HG03060 (cell line): ENCODE measurements around the gene KRT80.

Source experiments
- ATAC-seq: cut with Tn5 transposase; IDR thresholded peaks from one replicate; pipeline ENCODE4 v1.9.1; 2021; ENCODE audit warnings: low read depth, moderate number of reproducible peaks; ENCODE audit not compliant: unreplicated experiment

The KRT80 gene

DNA sequence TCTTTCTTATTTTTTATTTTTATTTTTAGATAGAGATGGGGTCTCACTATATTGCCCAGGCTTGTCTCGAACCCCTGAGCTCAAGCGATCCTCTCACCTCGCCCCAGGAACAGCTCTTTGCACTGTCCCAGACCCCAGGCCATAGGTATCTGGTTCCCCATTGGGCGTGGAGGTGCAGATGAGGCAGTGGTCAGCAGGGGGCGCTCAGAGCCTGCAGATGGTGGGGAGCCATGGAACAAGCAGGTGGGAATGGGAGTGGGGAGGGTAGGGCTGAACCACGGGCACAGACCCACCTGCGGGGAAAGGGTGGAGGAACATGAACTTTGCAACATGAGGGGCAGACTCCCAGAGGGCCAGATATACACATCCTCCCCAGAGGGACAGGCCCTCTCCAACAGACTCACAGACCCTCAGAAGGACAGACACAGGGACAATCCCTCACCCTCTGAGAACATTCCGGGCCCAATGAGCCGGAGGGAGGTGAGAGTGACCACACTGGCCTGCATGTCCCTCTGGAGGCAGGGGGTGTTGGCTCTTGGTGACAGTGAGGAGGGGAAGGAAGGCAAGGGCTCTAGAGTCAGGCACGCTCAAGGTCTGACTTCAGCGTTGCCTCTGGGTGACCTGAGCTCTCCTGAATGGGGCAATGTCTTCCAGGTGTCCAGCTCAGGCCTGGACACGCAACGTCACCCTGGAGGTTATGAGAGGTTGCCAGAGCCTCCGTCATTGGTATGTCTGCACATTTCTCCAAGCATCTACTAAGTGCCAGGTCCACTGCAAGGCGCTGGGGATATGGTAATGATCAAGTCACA lies 34.9 kb downstream of the KRT80 start:
- ATAC-seq = no peak

DNA sequence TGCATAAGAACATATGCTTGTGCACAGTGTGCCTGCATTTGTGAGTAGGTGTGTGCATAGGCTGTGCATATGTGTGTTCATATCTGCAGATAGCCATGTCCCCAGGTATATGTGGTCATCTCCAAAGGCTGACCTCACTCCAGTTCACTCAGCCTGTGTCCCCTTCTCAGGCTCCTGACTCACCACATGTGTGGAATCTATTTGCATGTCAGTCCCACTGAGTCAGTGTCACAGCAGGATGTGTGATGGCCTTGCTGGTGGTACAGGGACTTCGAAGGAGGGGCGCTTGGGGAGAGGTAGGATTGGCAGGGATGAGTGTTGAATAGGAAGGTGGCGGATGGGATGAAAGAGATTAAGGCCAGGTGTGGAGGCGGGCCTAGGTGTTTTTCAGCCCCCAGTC lies 35.5 kb downstream of the KRT80 start:
- no peak for ATAC-seq

DNA sequence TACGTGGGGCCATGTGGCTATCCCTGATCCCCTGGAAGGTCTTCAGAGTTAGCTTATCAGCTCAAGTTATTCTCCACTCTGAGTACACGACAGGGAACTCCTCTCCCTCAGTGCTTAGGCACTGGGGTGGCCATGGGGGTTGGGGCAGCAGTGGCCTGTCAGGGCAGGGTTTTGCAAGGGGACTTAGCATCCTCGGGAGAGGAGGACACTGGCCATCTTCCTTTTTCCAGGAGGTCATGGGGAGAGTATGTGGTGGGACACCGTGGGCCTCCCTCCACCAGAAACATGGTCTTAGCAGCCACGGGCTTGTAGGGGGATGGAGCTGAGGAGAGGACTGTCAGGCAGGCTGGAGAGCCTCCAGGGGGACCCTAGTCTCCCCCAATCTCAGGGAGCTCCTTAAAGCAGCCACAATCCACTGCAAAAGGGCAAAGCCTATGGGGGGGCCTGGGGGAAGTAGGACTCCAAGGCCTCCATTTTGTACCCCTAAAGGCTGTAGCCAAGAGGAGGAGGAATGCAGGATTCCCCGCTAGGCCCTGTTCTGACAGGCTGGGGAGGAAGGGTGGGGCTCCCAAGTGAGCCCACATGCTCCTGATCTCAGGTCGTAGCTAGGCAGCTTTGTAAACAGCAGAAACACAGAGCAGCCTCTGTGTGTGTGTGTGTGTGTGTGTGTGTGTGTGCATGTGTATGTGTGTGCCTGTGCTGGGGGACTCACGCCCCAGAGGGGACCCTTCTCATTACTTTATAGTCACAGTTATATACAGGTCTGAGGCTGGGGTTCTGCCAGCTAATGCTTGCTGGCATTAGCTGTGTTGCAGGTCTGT lies 36.6 kb downstream of the KRT80 start:
- ATAC-seq = no peak

DNA sequence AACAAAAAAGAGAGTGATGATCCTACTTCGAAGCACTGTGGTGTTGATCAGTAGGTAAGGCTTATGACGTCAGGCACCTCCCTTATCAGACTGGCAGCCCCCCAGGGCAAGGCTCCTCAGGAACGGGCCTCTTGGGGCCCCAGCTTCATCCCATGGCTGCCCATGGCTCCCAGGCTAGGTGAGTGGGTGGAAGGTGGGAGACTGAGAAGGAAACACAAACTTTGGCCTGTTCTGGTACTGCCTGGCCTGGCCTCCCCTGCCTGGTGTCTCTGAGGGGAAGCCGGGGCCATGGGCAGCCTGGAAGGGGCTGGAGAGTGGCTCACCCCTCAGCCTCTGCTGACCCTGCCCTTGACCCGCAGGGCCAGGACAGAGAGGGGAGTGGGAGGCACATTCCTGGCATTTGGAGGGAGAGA lies 38.9 kb downstream of the KRT80 start:
- ATAC-seq = no peak

DNA sequence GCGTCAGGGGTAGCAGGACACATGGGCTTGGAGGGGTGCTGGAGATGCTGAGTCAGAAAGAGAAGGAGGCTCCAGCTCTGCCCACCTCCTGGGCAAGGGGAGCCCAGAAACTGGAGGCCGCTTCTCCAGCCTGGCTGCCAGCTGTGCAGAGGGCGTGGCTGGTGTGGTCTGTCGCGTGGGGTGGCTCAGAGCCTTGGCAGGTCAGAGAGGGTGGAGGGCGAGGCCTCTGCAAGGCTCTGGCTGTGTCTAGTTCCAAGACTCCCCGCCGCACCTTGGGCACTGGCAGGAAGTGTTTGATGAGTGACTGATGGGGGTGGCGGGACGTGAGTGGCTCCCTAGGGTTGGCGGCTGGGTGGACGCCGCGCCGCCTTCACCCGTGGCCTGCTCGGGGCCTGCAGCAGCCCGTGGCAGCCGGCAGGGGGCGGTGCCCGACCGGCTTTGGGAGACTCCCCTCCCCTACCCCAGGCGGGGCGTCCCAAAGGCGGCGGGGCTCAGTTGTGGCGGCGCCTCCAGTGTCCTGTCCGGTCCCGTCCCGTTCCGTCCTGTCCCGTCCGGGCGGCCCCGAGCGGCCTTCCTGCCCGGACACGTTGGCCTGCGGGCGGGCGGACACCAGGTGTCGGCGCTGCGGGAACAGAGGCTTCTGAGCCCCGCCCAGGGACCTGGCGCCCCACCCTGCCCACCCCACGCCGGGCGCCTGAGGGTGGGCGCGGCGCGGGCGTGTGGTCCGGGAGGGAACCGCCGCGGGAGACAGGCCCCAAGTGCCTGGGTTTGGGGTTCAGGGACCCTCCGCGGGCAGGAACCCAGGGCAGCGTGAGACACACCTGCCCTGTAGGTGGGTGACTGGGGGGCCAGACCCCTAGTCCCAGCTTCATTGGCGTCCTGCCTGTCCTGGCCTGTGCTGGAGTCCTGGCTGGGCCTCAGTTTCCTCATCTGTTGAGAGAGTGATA lies 39.7 kb downstream of the KRT80 start:
- no peak for ATAC-seq

DNA sequence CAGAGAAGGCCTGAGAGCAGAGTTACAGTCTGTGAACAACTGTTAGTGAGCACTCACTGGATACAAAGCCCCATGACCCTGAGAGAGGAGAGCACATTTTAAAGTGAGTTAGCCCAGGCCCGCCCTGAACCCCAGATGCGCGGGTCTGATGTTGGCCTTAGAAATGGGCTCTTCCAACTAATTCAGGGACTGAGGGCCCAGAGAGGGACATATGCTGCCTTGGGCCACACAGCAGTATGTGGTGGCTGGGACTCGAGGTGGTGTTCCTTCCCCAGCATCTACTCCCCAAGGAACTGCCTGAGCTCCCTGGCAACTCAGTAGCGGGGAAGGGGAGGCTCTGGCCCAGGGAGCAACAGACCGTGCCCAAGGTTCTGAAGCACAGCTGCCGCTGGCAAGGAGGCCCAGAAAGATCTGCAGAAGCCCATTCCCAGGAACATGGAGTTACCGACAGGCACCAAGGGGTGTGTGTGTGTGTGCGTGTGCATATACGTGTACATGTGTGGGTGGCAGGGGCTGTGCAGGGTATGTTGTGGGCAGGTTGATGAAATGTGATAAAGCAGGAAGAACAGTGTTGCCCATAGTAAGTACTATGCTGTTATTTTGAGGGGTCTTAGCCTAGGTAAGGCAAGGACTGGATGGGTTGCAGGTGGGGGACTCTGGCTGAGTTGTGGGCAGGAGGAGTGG lies 40.5 kb downstream of the KRT80 start:
- ATAC-seq = no peak

DNA sequence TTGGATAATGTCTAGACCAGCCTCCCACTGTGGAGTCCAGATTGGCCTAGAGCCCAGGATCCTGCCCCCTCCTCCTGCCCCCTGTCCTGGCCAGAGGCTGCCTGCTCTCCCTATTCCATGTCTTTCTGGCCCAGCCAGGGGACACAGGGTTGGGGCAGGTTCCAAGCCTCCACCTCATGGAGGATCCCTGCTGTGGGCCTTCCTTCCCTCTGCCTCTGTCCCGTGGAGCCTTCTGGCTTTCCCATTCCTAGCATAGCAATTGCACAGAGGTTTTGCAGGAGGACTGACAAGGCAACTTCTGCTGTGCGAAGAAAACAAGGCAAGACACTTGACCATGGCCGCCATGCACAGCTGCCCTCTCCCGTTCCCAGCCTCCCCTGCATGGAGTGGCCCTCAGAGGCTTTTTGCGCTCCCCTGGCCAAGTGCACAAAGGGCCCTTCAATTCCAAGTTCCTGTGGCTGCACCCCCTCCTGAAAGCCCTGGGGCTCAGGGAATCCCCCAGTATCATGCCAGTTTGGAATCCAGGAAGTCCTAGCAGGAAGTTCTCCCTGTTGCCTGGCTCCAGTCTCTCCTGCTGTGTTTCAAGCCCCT lies 42.1 kb downstream of the KRT80 start:
- no peak for ATAC-seq

DNA sequence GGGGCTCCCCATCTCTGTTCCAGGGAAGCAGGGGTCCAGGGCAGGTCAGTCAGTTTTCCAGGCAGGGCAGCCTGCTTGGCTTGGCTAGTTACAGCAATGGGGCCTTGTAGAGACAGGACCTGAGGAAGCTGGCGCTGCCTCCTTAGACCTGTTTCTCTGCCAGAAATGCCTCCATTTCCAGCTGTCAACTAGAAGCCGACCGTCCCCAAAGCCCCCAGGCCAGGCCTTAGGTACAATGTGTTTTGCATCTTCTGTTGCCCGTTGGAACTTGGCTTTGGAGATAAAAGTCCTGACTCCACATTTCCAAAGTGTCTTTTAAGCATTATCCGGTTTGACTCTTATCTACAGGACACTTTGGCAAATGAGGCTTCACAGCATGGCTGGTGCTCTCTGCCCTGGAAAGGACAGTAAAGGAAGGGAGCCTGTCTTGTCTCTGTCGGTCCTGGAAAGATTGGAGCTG lies 42.6 kb downstream of the KRT80 start:
- ATAC-seq = no peak

DNA sequence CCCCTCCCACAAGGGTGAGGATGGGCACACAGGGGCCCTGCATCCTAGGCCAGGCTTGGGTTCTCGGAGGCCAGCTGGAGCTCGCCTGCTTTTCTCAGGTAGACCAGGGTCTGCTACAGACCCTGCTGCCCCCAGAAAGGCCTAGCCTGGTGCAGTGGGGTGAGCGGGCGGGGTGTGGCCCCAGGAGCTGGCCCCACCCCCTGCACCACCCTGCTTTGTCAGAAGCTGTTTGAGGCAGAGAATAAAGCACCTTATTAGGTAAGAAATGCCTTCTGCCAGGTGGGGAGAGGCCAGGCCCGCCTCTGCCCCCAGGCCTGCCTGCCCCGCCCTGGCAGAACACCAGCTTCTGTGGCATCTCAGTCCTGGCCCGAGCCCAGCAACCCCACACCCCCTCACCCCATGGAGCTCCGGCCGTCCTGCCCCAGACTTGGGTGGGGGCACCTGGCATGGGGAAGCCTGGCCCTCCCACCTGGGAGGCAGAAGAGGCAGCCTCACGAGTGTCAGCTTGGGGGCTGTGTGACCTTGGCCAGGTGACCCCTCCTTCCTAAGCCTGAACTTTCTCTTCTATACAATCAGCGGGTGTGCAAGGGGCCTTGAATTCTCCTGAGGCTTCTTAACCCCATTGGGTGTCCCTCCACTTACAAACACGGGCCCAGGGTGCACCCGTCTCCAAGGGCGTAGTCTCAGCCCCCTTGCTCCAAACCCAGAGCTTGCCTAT lies 43.2 kb downstream of the KRT80 start:
- ATAC-seq = no peak

DNA sequence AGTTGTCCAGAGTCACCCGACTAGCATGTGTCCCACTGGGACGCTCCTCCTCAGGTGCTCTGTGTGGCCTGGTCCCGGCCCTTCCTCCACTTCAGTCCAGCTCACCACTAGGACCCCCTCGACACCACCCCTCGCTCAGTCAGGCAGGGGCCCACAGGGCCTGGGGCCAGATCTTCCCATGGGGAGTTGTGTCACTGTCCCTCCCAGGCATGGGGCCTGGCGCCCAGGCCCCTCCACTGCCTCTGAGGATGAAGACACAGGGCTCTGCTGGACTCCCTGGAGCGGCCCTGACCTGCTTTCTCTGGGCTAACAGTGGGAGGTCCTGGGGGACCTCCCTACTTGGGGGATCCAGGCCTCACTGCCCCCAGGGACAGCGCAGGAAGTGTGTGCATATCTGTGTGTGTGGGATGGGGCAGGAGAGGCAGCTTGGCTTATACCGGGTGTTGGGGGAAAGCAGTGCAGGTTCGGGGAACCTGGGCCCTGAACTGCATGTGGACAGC lies 43.8 kb downstream of the KRT80 start:
- ATAC-seq = no peak

DNA sequence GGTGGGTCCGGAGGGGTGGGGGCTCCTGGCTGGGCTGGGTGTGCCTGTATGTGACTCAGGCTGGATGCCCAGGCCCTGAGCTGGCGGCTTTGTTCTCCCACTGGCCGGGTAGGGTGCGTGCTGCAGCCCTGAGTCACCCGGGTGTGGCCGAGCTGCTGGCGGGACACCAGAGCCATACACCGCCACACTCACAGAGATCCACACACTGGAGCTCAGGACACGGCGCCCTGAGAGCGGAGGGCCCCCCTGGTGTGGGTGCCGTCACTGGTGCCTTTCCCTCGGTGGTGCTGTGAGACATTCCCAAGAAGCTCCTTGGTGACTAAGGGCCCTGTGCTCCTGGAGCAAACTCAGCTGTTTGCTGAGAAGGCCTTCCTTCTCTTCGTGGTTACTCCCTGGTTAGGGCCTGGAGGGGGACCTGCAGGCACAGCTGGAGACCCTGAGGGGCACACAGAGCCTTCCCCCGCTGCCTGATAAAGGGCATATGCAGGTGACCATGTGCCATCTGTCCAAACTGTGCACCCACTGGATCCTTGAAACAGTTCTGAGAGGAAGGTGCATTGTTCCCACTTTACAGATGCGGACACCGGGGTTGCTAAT lies 44.3 kb downstream of the KRT80 start:
- no peak for ATAC-seq

DNA sequence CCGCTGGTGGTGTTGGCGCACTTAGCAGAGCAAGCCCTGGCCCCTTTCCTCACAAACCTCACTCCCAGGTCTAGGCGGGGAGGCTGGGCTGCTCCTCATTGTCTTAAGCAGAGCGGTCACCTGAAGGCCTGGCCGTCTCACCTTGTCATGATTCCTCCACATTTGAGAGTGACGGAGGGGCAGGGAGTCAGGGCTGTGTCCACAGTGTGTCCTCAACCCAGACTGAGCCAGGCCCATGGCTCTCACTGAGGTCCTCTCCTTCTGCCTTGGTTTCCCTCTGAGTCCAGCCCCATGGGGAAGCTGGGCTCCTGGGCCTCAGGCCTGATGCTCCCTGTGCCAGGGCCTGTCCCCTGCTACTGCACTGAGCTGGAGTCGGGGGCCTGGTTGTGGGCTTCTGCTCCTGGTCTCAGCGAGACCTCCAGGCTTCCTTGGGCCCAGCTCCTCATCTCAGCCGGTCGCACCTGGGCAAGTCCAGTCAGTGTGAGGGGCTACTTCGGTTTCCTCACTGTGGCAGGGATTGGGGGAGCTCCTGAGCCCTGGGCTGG lies 44.9 kb downstream of the KRT80 start:
- no peak for ATAC-seq

DNA sequence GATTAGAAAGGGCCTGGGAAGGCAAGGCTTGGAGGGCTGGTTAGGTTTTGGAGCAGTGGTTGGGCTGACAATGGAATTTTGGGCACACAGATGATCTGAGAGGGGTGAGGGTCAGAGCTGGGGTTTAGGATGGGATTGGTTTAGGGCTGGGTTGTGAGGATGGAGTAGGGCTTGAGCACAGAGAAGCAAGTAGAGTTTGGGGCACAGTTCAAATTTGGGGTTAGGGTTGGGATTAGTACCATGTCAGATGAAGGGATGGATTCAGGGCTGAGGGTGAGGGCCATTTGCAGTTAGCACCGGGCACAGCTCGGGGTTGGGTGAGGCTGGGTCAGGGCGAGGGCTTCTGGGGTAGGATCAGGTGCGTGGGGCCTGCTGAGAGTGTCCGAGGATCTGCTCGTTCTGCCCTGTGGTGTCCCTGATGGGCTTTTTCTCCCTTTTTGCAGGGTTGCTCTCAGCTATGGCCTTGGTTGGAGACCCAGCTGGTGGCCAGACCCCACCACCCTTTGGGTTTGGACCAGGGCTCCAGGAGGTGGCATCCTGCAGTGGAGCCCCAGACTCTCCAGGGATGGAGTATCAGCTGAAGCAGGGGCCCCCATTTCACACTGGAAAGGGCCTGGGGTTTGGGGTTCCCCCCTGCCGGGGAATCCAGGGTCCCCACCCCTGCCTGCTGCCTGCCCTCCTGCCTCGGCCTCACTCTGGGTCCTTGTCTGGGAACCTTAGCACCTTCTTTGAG lies 45.6 kb downstream of the KRT80 start:
- no peak for ATAC-seq

DNA sequence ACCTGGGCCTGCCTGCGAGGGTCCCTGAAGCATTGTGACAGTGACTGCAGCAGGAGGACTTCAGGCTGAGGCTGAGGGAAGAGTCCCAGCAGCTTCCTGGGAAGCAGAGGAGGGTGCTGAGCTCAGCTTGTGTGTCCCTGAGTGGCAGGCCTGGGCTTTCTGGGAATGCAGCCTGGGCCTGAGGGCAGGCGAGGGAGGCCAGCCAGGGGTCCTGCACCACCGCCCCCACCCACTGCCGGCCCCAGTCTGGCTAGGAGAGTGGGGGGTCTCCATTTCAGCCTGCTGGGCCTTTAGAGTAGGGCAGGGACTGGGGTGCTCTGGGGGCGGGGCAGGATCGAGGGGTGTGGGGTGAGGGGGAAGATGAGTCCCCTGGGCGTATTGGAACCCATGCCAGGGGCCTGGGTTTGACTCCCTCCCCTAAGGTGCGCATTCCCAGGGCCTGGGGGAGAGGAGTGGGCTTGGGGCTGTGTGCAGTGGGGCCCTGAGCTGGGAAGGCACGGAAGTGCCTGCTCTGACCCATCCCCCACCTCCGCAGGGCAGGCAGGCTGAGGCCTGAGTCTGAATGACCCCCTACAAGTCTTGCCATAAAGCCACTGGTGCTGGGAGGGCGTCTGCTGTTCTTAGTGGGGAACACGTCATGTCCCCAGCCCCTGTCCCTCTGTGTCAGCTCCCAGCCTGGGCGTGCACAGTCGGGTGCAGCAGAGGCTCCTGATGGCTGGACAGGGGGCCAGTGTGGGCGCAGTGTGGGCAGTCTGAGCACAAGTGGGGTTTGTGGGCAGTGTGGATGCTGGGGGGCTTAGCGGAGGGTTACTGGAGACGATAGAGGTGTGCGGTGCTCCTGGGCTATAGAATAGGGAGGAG lies 46.4 kb downstream of the KRT80 start:
- no peak for ATAC-seq

DNA sequence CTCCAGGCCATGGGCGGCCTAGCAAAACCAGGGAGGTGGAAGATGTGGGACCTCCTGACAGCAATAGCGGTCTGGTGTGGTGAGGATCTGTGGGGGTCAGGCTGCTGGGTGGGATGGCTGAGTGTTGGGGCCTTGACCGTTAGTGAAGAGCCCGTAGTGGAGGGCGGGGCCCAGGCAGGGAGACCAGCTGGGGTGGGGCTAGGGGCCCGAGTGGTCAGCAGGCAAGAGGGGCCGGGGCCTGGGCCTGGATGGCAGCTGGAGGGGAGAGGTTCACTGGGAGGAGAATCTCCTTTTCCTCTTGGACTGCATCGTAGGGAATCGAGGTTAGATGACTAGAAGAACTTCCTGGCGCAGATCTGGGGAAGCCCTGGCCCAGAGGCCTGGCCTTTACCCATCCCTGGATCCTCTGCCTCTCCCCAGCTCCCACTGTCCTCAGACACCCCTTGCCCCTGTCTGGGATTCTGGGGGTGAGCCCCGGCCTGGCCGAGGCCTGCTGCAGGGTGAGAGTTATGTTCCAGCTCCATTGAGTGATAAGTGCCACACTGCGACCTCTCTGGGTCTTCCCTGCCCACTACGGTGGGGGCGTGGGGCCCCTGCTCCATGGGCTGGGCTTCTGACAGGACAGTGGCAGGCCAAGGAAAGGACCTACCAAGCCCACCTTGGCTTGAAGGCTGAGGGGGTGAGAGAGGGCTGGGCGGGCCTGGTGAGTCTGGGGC lies 47.1 kb downstream of the KRT80 start:
- no peak for ATAC-seq

DNA sequence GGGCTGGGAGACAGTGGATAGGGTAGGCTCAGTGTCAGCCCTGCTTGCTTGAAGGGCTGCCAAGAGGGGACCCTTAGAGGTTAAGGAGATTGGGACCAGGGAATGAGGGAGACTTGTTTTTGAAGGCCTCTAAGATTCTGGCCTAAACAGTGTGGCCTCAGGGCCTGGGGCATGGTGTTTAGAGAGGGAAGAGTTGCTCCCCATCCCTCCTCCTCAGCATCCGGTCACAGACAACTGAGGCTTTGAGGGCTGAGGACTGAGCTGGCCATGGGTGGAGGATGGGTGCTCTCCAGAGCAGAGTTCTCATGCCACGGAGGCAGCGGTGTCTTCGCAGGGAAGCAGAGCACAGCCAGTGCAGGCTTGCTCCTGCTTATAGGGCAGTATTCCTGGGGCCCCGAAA lies 49.4 kb downstream of the KRT80 start:
- ATAC-seq = no peak
